Measurements from ENCODE around the gene TSPAN1.

- TF ChIP-seq CTCF (IDR thresholded peaks at IDR 0.05), result no peak
- no peak for TF ChIP-seq POLR2A (IDR thresholded peaks at IDR 0.05)
Observed at GRCh38 chr1:46176211-46176865, 1.5 kb downstream of the TSPAN1 start, which contains the start of gene P3R3URF.

All from adrenal gland (tissue), 5 donors.